DMS114 treated with DMSO at 0.1 percent for 48 hours (cell line): ENCODE measurements around the gene DUSP9.

Experiments
- DNase-seq: peaks from one replicate; lab custom pipeline; 2025; ENCODE audit not compliant: unreplicated experiment; lab: John Stamatoyannopoulos, UW

Gene DUSP9

GRCh38 chrX:153621949-153622598 is 24.9 kb upstream of the DUSP9 start:
- no peak for DNase-seq

DNA sequence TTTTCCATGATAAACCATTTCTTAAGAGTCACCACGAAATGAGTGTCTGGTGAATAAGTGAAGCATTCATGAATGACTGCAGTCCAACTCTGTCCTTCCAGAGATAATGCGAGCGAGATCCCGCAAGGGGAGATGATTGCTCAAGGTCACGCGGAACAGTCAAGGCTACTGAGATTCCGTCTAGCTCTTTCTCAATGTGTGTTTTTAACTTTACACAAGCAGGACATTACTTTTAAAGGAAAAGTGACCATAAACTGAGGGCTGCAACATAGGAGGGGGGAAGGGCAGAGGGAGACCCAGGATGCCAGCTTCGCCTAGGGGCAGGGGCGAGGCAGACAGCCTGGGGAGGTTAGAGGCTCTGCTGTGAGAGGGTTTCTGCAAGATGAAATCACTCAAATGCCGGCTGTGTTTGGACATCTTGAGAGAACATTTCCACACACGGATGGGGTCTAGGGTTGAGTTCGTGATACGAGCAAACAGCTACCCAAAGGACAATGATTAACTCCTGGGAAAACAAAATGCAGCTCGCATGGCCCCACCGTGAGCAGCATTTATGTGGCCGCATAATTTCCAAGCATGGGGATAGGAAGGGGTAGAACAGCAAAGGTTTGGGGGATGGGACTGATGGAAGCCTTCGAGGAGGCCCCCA is 24.2 kb upstream of the DUSP9 start:
- DNase-seq: no peak

DNA sequence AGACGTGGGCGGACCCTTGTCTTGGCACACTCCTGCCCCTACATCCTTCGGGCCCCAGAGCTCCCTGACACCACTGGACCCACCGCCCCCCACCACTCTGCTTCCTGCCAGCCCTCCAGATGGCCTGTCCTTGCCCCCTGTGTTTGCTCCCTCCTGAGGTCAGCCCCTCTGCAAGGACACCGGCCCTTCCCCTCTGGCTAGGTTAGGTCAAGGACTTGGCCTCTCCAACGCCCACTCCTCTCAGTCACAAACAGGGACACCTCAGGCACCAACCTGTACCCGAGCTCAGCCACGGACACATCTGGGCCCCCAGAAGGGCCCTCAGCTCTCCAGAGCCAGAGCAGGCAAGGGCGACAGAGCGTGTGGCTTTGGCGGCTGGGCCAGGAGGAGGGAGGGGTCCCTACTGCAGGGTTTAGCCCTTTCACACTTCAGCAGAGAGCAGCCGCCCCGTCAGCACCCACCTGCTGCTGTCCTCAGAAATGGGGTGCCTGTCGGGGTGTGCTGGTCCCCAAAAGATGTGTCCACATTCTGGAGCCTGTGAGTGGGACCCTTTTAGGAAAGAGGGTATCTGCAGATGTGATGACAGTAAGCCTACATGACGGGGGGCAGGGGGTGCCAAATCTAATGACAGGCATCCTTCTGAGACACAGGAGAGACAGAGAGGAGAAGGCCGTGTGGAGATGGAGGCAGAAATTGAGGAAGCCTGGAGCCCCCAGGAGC is 23.5 kb upstream of the DUSP9 start:
- DNase-seq: no peak

DNA sequence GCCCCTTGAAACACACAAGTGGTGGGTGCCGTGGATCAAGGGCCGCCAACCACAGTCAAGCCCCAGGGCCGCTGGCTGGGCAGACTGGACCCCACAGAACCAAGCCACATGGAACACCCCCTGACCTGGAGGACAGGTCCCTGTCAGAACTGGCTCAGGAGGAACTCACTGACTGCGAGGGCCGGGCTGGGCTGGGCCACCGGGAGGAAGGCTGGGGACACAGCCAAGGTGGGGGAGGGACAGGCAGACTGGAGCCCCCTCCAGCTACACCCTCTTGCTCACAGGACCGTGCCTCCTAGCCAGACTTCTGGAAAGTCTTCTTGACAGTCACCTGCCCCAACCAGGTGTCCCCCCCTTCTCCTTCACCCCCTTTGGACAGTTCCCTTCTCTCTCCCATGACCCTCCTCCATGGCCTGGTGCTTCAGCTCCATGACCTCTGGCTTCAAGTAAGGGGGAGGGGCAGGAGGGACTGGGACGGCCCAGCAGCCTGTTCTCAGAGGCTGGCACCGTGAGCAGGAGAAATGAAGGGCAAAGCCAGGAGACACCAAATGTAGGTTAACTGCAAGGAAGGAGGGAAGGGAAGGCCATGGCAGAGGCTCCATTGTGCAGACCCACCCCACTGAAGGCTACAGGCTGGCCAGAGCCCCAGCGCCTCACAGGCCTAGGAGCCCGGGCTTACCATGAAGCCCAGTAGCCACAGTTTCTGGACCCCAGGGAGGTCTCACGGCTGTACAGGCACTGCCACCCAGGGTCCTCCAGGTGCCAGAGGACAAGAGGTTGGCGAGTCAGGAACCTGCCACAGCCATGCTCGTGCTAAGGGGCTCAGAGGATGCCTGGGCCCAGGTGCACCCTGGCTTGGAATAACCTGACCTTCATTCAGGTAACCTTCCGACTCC is 22.6 kb upstream of the DUSP9 start:
- DNase-seq: no peak

- DNase-seq: no peak
Observed at GRCh38 chrX:153625271-153626024, 21.6 kb upstream of the DUSP9 start.

DNA sequence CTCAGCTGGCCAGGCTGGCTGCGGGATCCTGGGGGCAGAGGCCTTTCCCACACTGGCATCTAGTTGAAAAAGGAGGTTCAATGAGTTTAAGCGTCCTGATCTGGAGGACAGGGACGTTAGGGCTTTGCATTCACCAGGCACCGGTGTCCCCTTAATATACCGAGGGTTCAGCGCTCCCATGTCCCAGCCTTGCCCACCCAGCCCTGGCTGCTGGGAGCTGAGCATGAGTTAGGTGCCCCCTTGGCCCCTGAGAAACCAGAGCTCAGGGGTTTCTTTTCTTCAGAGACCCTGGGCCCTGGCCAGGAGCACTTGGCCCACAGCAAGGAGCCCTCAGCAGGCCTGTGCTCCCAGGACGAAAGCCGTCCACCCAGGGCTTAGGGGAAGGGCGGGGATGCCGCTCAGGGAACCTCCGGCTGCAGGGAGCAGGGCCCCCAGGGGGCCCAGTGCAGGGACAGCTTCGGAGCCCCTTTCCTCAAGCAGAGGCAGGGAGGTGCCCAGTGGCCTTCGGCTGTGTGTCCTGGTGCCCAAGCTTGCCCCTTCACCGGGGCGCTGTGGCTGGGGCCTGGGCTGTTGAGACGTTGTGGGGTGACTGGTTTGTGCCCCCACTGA is 20.9 kb upstream of the DUSP9 start:
- DNase-seq: no peak

GRCh38 chrX:153626863-153627674 is 19.9 kb upstream of the DUSP9 start:
- DNase-seq: no peak

GRCh38 chrX:153627675-153628111 is 19.3 kb upstream of the DUSP9 start:
- DNase-seq: no peak

GRCh38 chrX:153628129-153628528 is 18.9 kb upstream of the DUSP9 start:
- DNase-seq: no peak

DNA sequence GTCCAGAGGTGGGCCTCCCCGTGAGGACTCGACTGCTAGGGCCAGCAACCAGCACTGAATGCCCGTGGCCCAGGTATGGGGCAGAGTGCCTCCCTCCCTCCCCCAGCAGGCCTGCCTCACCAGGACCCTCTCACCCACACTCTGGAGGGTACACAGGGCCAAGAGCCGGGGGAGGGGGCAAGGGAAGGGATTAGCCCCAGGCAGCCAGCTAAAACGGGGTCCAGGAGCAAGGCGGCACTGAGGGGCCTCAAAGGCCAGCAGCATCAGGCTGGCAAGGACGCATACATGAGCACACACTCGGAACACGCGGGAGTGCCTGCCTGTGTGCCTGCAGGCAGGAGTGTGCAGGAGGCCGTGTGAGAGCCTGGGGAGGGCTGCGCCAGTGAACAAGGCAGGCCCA is 18.3 kb upstream of the DUSP9 start:
- DNase-seq: no peak

DNA sequence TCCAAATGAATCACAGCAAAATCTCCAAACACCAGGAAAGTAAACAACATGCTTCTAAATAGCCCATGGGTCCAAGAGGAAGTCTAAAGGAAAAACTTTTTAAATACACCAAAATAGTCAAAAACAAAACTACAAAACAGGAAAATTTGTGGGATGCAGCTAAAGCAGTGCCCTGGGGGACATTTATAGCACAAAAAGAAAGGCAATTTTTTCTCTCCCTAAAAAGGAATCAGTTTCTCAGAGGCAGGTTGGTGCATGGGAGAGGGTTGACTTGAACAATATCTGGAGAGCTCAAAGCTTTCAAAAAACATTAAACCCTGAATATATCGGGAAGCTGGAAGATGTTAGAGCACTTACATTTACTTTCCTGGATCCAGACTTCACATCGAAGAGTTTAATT is 15.7 kb upstream of the DUSP9 start:
- DNase-seq: no peak

DNA sequence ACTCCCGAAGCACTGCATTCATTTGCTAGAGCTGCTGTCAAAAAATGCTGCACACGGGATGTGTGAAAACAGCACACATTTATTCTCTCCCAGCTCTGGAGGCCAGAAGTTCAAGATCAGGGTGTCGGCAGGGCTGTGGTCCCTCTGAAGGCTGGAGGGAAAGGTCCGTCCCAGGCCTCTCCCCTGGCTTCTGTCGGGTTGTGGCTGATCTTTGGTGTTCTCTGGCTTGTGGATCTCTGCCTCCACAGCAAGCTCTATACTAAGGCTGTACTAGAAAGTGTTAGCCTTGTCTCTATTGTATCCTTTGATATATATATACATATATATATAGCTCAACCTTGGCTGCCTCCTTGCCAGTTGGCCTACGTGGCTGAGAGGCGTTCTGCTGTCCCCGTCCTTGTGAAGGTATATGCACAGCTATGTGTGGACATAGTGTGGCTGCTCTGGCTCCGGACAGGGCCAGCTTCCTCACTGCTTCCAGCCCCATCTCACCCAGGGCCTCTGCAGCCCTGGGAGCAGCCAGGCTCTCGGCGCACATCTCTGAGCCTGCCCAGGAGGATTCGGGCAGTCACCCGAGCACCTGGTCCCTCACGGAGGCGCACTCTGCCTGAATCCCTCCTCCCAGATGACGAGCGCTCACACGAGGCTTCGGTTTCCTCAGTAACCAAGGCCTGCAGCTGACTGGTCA is 15.0 kb upstream of the DUSP9 start:
- DNase-seq: no peak

DNA sequence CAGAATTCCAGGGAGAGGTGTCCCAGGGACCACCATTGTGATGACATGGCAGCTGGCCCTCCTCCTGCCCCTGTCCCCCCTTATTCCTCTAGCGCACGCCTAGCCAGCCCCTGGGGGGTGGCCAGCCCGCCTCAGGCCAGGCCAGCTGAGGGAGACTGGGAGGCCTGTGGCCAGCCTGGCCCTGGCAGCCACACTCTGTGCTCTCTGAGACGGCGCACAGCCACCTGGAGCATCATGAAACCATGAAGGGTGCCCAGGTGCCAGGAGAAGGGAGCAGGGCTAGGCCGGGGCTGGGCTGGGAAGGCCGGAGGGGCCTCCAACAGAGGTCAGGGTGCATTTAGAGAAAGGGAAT is 14.4 kb upstream of the DUSP9 start:
- no peak for DNase-seq

GRCh38 chrX:153633048-153633447 is 14.0 kb upstream of the DUSP9 start:
- DNase-seq: no peak

DNA sequence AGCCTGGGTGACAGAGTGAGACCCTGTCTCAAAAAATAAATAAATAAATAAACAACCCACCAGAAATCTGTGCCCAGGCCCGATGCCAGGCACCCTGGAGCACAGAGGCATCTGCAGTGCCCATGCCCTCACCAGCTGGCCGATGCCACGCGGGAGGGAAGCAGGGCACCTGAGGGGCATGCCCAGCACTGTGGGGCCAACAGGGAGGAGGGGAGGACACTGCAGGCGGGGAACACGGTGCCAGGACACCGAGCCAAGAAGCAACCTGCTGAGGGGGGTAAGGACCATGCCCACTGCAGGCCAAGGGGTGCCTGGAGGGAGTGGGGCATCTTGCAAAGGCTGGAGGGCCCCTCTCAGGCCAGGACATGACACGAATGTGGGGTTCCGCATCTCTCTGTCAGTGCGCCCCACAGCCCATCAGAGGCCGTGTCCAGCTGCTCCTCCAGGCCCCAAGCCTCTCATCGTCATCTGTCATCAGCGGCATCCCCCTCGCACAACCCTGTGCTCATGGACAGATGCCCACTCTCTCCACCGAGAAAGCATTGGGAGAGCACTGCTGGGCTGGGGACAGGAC is 13.3 kb upstream of the DUSP9 start:
- no peak for DNase-seq

DNA sequence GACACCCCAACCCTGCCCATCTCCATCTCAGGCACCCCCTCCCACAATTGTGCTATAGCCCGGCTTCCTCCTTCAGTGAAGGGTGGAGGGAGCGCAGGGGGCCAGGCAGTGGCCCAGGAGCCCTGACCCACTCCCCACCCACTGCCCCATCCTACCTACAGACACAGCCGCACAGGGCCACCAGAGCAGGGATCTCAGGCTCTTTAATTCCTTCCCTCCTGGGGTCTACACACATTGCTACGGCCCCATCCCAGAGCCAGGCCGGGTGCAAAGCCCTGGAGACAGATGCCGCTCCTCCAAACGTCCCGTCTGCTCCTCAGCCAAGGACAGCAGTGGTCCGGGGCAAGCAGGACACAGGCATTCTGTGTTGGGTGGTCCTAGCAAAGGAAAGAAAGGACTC is 12.8 kb upstream of the DUSP9 start:
- no peak for DNase-seq

GRCh38 chrX:153634832-153635231 is 12.2 kb upstream of the DUSP9 start:
- DNase-seq: no peak

DNA sequence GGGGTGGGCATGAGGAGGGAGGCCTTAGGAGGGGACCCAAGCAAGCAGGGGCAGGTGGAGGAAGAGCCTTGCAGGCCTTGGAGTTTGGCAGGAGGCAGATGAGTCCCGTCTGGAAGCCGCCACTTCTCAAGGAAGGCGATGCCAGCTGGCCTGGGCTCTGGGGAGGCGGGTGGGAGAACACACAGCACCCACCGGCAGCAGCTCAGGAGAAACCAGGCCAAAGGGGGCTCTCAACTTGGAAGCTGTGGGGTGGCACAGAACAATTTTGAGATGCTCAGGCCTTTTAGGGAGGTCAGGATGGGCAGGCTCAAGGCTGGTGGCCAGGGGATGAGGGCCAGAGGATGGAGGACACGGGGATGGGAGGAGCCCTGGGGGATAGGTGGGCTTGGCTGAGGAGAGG is 11.6 kb upstream of the DUSP9 start:
- DNase-seq: no peak
